NOMO-1 treated with DMSO at 0.1 percent for 48 hours (cell line): Measurements from ENCODE around the gene CACNA1D.

Source experiments
- DNase-seq: peaks from one replicate; lab custom pipeline; 2025; ENCODE audit not compliant: unreplicated experiment; lab: John Stamatoyannopoulos, UW

Gene CACNA1D

DNA sequence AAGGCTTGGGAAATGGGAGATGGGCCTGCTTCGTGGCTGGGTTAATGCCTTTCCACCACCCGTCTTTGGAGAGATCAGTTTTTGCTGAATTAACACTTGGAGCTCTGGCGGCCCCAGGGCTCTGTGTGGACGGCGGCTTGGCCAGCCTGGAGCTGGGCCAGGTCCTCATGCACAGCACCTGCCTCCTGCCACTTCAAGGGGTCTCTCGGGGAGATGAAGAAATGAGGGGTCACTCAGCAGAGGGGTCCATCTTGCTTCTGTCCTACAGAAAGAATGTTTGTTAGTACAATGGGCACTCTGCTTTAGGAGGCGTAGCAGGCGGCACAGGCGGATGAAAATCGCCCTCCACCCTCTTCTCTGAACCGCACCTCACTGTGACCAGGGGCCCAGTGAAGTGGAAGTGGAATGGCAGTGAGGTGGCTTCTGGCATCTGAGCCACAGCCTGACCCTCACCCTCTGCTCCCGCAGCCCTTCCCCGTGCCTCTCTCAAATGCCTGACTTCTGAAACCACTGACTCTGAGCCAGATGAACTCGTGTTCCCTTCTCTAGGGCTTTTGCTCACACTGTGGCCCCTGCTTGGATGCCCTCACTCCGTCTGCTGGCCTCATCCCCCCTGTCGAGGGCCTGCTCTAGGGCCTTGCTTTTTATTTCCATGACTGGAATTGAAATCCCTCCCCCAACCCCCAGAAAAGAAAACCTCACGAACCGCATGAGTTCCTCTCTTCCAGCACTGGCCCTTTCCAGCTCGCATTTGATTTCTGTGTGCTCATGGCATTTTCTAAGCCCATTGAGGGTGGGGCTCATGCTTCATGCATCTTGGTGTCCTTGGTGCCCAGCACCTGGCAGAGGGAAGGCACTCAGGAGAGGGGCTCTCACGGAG lies 309.6 kb downstream of the CACNA1D start:
- DNase-seq: no peak

DNA sequence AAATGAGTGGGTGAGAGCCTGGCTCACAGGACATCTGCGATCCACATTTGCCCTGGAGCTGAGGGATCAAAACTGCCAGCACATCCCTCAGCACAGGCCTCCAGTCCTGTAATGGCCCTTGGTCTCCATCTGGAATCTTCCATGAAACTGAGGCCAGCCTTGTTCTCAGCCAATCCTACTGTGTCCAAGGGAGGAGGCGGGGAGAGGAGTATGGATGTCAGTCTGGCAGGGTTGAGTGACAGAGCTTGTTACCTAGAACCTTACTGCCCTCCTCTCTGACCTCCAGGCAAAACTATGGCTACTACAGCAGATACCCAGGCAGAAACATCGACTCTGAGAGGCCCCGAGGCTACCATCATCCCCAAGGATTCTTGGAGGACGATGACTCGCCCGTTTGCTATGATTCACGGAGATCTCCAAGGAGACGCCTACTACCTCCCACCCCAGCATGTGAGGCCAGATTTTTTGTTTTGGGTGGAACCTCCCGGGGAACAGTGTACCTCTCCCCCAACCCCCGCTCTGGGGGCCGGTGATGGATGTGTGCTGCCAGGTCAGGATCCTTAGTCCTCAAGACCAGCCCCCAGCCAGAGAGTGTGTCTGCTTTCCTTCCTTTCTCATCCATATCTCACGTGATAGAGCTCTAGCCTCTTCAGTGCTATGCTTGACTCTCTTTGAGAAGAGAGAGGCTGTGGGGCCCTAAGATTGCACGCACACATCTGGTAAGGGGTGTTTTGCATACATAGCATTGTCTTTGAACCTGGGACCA lies 310.5 kb downstream of the CACNA1D start:
- DNase-seq: no peak

DNA sequence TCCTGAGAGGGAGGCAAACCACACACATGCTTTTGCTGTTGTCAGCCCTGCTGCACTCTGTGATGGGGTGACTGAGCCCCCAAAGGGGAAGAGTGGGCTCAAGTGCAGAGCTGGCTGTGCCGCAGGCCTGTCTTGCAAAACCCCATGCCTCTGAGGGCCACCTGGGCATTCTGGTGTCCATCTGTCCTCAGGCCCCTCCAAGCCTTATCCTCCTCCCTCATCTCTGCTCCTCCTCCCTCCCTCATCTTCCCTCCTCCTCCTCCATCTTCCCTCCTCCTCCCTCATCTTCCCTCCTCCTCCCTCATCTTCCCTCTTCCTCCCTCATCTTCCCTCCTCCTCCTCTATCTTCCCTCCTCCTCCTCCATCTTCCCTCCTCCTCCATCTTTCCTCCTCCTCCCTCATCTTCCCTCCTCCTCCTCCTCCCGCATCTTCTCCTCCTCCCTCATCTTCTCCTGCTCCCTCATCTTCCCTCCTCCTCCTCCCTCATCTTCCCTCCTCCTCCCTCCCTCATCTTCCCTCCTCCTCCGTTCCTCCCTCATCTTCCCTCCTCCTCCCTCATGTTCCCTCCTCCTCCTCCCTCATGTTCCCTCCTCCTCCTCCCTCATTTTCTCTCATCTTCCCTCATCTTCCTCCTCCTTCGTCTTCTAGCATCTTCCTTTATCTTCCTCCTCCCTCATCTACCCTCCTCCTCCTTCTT lies 311.2 kb downstream of the CACNA1D start:
- no peak for DNase-seq

DNA sequence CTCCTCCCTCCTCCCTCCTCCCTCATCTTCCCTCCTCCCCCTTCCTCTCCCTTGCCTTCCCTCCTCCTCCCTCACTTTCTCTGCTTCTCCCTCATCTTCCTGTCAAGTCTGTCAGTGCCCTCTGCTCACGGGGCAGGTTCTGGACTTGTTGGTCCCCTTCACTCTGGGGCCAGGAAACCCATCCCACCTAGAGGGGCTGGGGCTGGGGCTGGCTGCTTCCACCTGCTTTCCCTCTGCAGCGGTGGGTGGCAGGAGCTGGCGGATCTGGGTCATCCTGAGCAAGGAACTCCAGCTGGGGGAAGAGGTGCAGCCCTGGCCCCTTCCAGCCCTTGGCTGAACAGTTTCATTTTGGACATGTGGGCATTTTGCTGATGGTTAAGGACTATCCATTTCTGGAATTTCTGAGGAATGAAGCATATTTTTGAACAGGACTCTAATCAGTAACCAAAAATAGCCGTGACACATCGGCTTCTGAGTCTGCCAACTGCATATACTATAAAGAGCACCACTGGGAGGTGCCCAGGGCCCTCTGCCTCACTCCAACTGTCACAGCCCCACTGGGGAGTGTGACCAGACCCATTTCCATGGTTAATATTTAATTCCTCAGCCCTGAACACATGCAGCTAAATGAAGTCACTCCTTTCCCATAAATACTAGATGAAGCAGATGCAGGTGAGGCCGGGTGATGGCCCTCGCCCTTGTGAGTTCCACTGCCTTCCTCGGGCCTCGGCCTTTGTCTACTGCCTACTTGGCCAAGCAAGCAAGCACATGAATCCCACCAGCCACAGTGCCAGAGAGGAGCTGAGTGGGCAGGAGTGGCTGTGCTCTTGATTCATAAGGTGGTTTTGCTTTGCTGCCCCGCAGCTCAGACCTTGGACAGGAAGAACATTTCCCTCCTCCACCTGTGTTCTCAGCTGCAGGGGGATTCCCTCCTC lies 312.0 kb downstream of the CACNA1D start:
- DNase-seq: no peak

DNA sequence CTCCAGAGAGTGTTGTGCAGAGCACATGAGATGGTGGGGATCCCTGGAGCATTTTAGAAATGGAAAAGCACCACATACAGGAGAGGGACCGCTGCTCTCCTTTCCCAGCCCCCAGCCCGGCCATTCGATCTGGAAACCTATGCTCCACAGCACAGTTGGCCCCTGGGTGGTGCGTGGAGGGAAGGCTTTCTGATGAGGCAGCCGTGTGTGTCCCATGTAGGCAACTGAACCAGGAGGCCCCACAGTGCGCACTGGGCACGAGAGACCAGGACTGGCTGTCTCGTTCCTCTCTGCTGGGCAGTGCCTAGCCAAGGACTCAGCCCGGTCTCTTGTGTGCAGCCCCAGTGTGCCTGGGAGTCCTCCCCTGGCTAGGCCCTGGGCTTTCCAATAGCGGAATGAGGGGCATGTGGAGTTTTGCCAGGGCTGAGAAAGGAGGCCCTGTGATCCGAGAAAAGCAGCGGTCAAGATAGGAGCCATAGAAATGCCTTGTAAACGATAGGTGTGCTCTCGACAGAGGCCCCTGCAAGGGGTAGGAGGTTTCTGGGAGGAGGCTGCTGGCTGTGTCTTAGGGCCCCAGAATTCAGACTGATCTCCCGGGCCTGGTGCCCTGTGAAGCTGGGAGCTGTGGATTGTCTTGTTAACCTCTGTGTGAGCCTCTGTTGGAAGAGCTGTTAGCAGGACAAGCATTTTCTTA lies 312.9 kb downstream of the CACNA1D start:
- DNase-seq: no peak

DNA sequence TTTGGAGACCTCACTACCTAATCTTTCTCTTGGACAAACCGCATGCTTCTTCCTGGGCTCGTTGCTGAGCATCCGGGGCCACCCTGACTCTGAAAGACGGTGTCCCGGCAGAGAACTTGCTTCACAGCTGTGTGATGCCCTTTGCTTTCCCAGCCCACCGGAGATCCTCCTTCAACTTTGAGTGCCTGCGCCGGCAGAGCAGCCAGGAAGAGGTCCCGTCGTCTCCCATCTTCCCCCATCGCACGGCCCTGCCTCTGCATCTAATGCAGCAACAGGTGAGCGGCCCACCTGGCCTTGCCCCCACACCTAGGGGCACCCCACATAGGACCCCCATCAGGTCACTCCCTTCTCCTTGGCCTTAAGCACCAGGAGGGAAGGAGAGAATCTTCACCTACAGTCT lies 314.1 kb downstream of the CACNA1D start:
- no peak for DNase-seq

DNA sequence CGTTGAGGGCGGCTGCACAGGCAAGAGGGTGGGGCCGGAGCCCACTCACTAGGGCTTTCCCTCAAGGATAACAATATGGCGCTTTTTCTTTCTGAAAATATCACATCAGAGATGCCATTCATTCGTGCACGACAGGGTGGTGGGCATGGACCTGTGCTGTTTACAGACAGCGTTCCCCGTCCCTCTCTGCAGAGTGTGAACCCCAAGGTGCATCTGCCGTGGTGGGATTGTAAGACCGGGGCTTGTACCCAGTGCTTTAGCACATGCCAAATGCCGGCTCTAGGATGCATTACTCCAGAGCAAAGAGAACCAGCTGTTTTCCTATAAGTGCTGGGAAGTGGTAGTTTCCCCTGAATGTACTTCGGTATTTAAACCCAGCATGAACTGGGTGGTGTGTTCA lies 314.9 kb downstream of the CACNA1D start:
- DNase-seq: no peak

DNA sequence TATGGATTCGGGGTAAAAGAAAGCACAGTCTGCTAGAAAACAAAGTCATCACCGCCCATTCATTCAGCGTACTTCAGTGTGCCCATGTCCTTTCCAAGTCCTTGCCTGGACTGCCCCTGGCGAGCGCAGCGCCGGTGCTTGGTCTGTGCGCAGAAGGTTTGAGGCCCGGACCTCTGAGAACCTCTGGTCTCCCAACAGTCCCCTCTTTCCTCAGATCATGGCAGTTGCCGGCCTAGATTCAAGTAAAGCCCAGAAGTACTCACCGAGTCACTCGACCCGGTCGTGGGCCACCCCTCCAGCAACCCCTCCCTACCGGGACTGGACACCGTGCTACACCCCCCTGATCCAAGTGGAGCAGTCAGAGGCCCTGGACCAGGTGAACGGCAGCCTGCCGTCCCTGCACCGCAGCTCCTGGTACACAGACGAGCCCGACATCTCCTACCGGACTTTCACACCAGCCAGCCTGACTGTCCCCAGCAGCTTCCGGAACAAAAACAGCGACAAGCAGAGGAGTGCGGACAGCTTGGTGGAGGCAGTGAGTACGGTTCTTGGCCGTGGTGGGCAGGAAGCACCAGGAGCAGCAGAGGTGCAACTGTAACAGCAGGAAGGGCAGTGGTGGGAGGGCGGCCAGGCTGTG lies 315.5 kb downstream of the CACNA1D start:
- no peak for DNase-seq

DNA sequence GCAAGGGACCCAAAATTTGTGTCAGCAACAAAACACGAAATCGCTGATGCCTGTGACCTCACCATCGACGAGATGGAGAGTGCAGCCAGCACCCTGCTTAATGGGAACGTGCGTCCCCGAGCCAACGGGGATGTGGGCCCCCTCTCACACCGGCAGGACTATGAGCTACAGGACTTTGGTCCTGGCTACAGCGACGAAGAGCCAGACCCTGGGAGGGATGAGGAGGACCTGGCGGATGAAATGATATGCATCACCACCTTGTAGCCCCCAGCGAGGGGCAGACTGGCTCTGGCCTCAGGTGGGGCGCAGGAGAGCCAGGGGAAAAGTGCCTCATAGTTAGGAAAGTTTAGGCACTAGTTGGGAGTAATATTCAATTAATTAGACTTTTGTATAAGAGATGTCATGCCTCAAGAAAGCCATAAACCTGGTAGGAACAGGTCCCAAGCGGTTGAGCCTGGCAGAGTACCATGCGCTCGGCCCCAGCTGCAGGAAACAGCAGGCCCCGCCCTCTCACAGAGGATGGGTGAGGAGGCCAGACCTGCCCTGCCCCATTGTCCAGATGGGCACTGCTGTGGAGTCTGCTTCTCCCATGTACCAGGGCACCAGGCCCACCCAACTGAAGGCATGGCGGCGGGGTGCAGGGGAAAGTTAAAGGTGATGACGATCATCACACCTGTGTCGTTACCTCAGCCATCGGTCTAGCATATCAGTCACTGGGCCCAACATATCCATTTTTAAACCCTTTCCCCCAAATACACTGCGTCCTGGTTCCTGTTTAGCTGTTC lies 316.9 kb downstream of the CACNA1D start:
- no peak for DNase-seq

DNA sequence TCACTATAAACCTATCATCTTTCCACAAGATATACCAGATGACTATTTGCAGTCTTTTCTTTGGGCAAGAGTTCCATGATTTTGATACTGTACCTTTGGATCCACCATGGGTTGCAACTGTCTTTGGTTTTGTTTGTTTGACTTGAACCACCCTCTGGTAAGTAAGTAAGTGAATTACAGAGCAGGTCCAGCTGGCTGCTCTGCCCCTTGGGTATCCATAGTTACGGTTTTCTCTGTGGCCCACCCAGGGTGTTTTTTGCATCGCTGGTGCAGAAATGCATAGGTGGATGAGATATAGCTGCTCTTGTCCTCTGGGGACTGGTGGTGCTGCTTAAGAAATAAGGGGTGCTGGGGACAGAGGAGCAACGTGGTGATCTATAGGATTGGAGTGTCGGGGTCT lies 318.0 kb downstream of the CACNA1D start:
- DNase-seq: no peak

DNA sequence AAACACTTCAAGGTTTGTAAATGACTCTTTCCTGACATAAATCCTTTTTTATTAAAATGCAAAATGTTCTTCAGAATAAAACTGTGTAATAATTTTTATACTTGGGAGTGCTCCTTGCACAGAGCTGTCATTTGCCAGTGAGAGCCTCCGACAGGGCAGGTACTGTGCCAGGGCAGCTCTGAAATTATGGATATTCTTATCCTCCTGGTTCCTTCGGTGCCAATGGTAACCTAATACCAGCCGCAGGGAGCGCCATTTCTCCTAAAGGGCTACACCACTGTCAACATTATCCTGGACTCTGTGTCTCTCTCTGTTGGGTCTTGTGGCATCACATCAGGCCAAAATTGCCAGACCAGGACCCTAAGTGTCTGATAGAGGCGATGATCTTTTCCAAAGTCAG lies 318.8 kb downstream of the CACNA1D start:
- DNase-seq: no peak

DNA sequence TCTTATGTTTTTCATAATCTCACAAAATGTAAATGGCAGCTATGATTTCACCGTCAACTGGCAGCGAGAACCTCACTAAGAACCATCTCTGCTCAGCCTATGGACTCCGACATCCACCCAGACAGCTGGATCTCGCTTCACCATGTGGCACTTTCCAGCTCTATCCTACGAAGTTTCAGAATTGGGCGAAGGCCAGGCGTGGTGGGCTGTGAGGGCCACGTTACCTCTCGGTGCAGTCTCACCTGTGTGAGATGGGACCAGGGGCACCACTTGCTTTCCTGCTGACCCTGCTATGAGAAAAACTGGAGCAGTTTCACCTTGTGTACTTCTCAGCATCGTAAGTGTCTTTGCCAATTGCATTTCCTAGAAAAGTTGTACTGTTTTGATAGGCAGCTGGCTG lies 319.5 kb downstream of the CACNA1D start:
- DNase-seq: no peak

DNA sequence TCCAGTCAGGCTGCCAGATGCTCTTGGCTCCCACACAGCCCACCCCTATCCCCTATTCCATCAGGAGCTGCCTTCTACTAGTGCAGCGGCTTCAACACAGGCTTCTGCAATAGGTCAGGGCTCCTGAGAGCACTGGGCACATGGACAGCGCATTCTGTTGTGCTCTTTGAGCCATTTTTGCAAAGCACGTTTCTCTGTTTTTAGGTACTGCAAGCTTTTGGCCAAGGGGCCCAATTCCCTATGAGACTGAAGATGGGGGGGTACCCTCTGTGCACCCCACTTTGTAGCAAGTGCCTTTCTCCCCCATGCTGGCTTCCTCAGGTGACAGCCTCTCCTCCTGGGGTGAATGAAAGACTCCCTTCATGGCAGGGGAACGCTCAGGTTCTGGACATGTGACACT lies 320.7 kb downstream of the CACNA1D start:
- DNase-seq: no peak

DNA sequence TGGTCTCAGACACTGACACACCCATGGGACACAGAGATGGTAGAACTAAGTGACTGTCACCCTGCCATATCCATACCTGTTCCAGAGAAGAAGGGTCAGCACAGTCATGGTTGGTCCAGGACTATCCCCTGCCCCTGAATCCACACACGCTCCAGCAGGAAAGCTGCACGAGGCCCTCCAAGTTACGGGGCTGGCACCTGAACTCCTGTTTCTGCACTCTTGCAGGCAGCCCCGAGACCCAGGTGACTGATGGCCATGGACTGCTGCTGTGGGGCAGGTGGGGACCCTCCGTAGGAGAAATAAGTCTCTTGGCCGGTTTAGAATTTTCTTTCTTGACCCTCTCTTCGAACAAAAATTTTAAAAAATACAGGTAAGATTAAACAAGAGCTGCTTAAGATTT lies 321.2 kb downstream of the CACNA1D start:
- DNase-seq: no peak

DNA sequence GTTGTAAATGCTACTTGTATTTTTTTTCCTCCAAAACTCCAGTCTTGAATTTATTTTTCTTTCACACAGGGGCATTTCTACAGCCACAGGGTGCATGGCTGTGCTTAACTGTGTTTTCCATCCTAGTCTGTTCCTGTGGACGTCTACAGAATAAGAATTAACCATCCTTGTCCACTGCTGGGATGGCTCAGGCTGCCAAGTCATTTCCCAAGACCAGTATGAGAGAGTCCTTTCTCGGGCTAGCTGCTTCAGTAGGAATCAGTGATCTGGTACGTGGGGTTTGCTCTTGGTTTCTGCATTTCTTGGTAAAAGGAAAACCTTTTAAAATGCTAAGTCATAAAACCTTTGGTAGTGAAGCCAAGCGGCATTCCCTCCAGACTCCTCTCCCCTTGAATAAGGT lies 322.0 kb downstream of the CACNA1D start:
- no peak for DNase-seq

DNA sequence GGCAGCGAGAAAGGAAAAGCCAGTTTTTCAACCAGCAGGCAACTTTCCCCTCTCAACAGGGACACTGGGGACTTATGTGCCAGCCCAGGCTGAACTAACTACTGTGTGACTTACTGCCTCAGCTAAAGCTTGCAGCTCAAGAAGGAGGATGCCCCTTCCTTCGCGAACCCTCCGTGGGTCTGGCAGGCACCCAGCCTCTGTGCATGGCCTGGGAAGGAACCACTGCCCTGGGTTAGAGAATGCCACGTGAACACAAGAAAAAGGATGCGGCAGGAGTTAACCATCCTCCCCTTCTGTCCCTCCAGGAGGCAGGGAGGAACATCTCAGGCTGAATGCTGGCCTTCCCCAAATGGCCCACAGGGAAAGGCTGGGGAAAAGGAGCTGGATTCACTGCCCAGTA lies 322.8 kb downstream of the CACNA1D start:
- no peak for DNase-seq

DNA sequence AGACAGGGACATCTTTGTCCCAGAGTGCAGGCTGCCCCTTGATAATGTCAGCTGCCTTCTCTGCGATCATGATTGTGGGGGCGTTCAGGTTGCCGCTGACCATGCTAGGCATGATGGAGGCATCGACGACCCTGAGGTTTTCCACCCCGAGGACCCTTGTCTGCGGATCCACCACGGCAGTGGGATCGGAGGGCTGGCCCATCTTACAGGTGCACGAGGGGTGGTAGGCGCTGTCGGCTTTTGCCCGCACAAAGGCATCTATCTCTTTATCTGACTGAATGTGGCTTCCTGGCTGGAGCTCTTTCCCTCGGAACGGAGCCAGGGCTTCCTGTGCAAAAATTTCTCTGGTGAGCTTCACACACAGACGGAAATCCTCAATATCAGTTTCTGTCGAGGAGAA lies 323.4 kb downstream of the CACNA1D start:
- no peak for DNase-seq

DNA sequence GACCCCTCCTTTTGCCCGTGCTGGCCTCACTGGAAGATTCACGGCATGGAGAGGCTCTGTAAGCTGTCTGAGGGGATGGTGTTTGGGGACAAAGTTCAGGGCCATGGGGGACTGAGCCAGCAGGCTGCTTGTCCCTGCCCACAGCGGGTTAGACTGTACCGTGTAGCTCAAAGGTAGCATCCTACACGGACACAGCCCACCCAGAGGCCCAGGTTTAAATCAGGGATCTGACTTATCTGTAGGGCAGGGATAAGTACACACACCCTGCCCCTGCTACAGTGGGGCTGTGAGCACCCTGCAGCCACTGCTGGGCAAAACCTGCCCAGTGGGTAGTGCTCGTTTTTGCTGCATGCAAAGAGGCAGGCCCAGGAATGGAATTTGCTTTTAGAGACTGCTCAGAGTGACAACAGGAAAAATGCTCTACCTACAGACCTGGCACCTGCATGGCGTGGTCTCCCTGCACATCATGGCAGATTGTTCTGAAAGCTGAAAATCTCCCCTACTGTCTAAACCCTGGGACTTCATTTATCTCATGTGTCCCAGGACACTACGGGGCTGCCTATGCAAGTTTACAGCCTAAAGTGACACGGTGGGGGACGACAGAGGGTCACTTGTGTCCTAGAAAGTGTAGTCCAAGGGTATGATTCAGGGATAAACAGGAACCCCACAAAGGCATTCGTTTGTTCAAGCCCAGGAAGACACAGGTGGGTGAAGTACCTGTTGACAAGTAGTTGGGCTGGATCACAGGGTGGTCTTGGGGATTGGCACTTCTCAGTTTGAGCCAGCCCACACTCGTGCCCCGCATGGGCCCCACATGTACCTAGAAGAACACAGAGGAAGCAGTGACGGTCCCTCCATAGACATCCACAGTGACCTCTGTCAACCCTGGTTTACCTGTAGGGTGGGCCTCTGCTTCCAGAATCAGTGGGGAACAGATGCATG lies 324.1 kb downstream of the CACNA1D start:
- no peak for DNase-seq
